ENCODE data around the gene TSPEAR.

DNA sequence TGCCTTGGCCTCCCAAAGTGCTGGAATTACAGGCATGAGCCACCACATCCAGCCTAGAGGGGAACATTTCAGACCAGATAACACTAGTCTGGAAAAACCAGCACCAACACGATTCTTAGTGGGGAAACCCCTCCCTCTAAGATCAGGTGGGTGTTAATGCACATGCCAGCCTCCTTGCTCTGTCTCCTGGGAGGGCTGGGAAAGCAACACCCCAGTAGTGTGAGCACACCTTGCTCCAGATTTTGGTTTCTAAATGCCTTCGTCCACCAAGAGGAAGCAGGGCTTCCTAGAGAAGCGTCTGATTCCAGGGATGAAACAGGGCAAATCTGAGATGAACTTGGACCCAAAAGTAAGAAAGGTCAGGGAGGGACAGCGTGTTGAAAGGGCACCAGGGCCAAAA, 140.1 kb downstream of the TSPEAR start:
- TF ChIP-seq SUZ12 (IDR thresholded peaks at IDR 0.05) (no peak), TARDBP (IDR thresholded peaks at IDR 0.05) (no peak), ARNT (IDR thresholded peaks at IDR 0.05) (no peak), SP1 (IDR thresholded peaks at IDR 0.05) (no peak), ELF4 (IDR thresholded peaks at IDR 0.05) (no peak)

Measured in HEK293T (cell line).